ENCODE measurements around the gene KPNA3.

GRCh38 chr13:49831455-49831854 lies 39.0 kb upstream of the KPNA3 start:
- TF ChIP-seq CTCF (IDR thresholded peaks at IDR 0.05) = no peak
- no peak for TF ChIP-seq POLR2A (IDR thresholded peaks at IDR 0.05)

Measured in right lobe of liver (tissue), 4 donors.